NCI-H82 treated with DMSO at 0.1 percent for 48 hours (cell line): ENCODE data around the gene SORCS2.

Source experiments
- DNase-seq: peaks from one replicate; lab custom pipeline; 2025; ENCODE audit not compliant: unreplicated experiment; lab: John Stamatoyannopoulos, UW

Gene SORCS2

DNA sequence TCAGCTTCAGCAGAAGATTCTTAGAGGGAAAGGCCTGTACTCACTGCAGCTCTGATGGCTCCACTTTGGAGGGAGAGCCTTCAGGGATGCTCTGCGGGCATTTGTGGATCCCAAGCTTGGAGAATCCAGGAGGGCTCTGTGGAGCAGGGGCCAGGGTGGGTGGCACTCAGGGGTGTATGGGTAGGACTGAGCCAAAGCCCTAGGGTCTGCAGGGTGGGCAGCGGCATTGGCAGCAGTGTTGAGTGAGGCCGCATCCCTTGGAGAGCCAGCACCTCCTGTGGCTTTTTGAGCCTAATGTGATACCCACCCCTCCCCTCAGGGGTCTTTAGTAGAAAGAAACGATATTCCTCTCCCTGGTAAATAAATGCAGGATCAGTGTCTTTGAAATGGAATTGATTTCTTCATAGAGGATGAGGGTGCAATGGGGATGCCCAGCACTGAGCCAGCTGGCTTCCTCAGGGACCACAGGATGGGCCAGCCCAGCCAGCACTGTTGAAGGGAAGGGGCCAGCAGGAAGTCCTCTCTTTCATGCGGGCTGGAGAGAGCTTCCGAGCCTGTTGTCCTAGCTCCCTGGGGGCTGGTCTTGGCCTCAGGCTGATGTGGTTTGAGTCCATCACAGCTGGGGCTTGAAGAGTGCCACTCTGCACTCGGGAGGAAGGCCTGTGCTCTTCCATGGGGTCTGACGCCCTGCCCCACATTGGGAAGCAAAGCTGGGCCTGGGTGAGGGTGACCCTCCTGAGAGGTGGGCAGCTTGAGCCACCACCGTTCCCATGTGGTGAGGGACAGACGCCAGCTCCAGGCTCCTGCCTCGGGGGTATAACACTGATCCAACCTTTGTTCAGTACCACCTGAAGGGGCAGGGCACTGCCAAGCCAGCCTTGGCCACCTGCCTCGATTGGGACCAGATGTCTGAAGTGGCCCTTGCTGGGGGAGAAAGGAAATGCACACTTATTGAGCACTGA lies 192.9 kb downstream of the SORCS2 start:
- DNase-seq, result no peak

DNA sequence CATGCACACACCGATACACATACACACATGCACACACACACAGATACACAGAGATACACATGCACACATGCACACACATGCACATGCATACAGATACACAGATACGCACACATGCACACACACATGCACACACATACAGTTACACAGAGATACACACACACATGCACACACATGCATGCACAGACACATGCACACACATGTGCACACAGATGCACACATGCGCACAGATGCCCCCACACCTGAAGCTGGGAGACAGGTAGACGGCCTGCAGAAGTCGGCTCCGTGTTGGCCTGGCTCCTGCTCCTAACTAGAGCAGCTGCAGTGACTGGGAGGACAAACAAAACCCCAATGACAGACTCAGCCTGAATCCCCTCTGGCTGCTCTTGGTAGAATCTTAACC lies 195.6 kb downstream of the SORCS2 start:
- no peak for DNase-seq

DNA sequence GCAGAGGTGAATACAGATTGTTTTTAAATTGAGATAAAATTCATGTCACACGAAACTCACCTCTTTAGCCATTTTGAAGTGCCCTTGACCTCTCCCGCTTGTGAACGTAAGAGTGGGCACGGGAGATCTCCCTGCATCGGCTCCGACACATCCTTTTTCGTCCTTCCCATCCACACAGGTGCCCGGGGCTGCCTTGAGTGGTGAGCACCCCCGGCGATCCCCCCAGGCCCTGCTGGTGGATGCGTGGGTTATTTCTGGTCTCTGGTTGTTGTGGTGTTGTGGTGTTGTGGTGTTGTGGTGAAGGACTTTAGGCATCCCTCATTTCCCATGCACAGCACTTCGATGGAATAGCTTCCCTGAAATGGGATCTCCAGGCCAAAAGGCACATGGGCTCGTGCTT lies 196.3 kb downstream of the SORCS2 start:
- no peak for DNase-seq

DNA sequence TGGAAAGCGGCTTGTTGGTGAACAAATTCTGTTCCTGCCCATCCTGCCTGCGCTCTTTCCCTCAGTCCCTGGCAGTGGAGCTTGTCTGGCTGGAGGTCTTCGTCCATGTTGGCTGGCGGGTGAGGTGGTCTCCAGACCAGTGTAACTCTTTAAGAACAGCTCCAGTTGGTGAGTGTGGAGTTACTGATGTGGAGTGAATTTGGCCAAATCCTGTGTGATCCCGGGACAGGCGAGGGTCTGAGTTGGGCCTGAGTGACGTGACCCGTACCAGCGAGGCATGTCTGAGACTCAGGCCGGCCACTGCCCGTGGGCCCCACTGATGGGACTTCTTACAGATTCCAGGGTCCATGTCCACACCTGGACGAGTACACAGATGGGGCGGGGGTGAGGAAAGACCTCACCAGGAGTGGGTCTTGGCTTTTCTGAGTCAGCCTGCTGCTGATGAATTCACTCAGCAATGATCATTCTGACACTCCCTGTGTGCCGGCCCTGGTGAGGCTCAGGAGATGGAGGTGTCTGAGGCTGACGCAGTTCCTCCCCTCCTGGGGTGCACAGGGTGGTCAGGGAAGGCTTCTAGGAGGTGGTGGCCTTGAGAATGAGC lies 196.9 kb downstream of the SORCS2 start:
- DNase-seq, result no peak

DNA sequence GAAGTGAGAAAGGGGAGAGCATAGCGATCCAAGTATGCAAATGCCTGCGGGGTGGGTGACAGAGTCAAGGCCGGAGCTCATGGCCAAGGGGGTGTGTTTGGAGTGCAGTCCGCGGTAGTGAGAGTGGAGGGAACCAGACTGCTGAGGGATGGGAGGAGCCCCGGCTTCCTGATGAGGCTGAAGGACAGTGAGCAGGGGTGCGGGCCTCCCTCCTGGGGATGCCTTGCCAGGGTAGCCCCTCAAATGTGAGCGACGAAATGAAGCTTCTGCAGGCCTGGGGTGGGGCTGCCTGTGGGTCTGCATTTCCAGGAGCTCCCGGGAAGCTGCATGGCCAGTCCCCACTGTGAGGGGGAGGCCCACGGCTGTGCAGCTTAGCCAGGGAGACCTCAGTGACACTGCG lies 197.4 kb downstream of the SORCS2 start:
- DNase-seq, result no peak

DNA sequence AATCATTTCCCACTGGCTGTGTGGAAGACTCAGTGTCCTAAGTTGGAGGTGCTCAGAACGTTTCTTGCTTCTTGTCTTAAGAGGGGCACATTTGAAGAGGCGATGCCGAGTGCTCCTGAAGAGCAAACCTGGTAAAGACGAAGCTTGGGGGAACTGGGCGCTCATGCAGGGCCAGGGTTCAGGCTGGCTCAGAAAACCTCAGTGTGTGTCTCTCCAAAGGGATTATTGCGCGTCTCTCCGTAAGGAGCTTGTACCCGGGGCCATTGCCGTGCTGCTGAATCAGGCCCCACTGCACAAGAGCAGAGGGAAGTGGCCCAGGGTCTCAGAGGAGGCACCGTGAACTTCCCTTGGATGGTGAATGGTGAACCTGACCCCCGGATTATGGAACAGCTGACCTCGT lies 198.0 kb downstream of the SORCS2 start:
- DNase-seq, result no peak

DNA sequence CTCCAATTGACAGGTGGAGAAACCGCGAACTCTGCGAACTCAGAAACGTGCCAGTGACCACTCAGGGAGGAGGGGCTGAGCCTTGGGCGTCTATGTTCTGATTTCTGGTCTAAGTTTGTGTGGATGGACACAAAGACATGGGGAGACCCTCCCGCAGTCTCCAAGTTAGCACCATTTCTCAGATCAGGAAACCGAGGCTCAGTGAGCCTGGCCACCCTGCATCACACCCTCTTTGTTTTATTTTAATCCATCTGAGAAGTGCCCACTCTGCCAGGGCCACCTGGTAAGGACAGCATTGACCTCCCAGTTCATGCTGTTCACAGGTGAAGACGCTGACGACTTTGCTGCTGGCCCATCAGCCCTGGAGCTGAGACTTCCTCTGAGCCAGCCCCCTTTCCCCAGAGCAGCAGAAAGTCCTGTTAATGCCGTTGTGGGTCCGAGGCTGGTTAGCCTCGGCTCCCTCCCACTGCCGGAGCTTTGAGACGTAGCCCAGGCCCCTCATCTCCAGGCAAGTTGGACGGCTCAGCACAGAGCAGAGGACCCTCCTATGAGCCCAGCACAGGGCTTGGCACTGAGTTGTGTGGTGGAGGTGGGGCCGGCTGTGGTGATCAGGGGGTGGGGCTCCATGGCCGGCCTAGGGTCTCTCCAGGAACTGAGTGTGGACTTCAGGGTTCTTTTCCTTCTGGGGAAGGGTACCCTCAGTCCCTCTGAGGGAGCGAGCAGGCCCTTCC lies 198.7 kb downstream of the SORCS2 start:
- no peak for DNase-seq

DNA sequence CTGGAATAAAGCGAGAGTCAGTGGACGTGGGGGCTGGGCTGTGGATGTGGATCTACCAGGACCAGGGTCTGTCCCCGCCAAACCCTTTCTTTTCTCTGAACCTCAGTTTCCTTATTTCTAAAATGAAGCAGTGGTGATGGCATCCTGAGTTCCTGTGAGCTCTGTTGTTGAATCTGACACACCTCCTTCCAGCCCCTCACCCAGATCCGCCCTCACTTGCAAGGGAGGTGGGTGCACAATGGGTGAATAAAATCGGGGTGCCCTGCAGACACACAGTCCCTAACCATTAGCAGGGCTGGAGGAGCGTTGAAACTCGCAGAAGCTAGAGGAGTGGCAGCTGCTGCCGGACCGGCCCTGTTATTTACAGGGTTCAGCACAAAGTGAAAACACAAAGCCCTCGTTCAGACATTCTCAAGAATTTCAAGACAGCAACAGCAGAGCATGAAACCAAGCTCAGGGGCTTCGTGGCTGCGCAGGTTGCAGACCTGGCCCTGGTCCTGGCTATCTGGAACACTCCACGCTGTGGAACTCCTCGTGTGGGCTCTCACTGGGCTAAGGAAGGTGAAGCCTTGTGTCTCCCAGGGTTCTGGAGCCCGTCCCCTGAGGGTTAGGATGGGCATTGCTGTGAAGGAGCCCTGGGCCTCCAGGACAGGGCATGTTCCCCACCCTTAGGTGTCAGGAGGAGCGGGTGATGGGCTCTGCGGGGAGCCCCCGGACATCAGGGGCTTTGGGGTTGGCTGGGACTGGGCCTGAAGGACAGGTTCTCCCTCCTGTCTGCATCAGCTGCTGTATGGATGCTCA lies 199.5 kb downstream of the SORCS2 start:
- DNase-seq, result no peak

DNA sequence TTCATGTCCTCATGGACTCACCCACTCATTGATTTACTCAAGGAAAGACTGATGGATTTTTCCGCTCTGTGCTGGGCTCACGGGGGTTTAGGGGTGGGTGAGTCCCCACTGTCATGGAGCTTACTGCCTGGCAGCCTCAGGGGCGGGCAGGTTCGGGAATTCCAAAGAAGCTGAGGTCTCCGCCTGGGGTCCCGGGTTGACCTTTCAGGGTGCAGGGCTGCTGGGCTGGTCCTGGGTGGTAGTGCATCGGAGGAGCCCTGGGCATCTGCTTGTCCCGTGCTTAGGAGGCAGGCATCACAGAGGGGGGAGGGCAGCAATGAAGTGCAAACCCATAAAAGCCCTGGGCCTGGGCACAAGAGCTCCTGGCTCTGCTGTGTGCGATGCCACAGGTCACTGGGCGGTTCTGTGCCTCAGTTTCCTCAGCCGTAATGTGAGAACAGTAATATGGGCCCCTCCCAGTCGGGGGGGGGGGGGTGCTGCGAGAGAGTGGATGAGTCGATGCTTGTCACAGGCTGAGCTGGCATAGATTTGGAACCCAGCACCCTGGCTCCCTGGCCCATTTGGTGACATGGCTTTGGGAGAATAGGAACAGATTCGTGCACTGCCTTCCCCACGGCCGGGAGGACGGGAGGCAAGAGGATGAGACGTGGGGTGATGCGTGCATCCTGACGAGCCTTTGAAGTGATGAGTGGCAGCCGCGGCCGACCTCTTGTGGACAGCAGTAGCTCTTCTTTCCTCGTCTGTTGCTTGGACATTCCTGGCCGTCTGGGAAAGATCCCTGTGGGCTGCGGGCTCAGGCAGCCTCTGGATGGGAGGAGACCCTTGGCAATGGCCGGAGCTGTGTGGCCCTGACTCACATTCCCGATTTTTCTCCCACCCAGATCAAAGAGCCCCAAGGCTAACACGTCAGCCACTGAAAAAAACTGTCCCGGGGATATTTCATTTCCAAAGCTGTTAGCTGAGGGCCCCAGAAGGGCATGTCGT lies 200.4 kb downstream of the SORCS2 start:
- no peak for DNase-seq

DNA sequence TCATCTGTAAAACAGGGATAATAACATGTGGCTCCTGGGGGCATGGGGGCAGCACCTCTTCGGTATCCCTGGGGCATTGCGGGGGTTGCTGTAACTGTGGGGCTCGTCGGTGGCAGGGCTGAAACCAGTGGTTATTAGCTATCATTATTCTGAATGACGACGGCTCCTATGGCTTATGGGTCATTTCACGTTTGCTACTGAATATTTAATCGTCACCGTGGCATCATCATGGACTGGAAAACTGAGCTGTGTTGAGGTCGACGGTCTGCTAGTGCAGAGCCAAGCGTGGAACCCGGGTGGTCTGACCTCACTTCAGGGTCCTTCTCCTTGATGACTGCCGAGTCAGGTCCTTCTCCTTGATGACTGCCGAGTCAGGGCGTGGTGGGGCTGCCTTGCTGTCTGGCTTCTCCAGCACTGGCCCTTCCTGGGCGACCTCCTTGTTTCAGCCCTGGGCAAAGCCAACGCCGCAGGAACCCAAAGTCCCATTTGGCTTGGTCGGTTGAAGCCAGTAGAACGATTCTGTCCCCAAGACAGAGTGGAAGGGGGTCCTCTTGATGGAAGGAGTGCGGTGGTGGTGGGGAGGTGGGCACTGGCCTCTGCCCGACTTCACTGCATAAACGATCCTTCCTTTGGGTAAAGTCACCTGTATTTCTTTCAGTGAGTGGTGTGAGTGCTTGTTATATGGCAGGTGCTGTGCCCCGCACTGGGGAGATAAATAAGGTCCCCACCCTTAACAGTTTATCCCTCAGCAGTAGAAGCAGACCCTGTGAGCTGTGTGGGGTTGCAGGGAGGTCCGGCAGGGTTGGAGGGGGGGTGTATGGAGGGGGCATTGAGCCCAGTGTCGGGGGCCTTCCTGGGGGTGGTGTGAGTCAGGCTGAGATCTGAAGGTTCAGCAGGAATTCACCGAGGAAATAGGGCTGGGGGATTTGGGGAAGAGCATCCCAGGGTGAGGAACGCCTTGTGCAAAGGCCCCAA lies 201.6 kb downstream of the SORCS2 start:
- DNase-seq, result no peak

DNA sequence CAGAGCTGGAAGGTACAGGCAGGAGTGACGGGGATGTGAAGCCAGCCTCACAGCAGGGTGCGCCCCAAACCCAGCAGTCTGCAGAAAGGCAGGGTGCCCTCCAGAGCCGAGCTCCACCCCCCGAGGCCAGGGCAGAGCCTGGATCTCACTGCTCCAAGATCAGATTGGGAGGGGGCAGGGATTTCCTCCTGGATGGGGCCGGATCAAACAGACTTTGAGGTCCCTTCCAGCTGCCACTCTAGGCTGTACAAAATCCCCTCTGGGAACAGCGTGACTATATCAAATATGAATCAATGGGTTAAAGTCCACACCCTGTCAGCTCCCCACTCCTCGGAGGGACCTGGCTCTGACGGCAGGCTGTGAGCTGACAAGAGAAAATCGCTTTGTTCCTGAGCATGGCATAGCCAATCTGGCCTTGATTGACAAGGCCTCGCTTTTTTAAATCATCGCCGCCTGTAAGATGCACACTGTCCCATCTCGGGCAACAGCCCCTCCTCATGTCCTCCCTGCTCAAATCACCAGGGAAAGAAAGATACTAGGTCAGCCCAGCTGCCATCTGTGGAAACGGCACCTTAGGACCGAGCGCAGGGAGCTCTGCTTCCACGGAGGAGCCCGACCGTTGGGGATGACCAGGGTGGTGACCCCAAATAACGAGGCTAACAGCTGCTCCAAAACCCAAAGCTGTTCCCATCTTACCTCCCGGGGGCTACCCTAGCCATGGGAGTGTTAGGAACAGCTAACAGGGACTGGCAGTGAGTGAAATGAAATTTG lies 202.5 kb downstream of the SORCS2 start:
- DNase-seq, result peak; percentile 22

DNA sequence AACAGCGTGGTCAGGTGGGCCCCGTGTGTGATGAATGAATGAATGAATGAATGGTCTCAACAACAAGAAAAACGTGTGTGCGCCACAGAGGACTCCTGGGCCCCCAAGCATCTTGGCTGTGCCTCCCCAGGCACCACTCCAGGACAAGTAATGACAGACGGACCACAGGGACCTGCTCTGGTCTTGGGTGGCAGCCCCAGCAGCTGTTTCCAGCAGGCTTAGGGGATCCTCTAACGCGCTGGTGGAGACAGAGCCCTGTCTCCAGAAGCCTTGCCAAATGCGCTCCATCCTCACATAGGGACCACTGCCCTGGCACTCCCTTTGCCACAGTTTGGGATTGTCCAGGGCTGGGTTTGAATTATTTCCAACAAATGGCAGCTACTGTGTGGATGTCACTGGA lies 203.3 kb downstream of the SORCS2 start:
- DNase-seq, result no peak

DNA sequence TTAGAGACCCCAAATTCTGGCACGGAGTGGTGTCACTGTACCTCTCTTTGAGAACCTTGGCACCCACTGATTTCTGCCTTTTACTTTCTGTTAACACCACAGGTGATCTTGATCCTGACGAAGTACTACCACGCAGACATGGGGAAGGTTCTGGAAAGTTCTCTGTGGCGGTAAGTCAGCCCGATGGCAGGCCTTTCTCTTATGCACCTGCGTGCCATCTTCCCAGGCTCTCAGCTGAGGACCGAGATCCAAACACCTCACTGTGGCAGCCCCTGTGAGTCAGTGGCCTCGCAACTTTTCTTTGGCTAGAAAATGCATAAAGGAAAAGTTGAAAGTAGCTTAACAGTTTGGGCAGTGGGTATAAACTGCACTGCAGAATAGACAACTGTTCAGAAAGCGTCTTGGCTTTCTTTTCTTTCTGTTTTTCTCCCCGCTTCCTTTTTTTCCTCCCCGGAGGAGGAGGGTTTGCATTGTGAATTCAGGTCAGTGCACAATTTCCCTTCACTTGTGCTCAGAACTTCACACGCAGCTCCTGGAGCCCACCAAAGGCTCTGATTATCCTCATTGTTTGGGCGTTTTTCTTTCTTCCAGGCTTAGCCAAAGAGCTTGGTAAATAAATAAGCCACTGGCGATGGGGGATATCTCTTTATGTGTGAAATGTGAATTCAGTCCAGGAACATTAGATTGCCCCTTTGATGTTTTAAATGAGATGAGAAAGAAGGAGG lies 204.0 kb downstream of the SORCS2 start:
- no peak for DNase-seq

DNA sequence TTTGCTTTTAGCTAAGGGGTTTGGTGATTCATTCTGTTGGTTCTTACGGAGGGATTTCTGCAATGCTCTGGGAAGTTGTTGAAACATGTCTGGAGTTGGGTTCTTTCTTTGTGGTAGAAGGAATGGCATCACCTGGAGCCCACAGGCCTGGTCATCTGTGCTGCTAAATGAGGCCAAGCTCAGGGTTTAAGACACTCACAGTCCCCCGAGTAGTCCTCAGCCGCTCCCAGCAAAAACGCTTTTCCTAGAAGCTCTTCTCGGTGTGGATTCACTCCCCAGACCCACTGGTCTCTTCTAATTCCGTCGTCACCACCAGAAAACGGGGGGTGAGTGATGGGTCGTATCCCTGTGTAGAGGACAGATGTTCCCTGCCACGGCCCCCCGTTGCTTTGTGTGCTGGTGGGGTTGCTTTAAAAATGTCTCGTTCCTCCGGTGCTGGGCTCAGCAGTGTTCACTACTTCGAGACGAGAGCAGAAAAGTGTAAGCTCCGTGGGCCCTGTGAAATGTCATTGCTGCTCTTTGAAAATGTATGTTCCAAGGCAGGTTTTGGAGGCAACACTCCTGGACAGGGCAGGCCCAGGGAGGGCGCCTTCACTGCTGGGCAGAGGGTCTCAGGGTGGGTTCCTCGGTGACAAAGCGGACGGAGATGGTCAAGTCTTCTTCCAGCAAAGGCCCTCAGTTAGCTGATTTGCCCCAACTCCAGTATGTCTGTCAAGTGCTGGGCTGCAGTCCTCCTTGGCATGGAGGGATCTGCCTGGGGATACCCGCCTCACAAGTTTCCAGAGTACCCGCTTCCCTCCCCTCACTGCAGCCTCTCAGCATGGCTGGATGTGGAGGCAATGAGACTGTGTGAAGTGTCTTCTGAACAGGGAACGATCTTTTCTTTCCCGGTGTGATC lies 205.1 kb downstream of the SORCS2 start:
- no peak for DNase-seq

DNA sequence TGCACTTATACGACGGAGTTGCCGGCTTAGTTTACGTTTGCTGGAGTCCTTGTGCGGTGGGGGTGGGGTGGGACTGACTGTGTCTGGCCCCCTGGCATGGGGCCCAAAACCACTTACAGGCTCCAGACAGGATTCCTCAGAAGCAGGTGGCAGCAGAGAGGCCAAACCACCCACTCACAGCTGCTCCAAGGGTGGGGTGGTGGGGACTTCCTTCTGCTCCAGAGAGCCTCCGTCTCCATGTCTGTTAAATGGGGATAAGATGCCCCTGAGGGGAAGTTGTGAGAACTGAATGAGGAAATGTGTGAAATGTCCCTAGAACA lies 205.7 kb downstream of the SORCS2 start:
- peak; percentile 14 for DNase-seq

DNA sequence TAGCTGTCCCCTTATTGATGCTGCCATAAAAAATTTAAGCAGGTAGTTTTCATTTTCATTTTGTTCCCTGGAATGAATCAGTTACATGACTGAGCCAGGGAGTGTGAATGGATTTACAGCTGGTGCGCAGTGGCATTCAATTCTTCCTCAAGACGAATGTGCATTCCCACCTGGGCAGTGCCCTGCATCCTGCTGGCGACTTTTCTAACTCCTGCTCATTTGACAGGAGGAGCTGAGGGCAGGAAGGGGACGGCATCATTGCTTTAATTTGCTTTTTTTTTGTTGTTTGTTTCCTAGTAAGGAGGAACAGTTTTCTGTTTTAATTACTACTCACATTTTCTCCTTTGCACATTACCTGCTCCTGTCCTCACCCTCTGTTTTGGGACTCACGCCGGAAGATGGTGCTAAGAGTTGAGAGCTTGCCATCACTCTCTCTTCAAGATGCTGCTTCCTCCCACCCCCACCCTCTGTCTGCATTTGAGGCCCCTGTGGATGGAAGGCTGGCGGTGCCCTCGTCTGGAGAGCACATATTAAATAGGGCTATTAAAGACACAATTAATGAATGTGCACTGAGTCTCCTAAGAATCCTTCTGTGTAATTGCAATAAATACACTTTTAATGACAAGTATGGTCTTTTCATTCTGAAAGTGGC lies 206.6 kb downstream of the SORCS2 start:
- no peak for DNase-seq
